ENCODE measurements around the gene HSPG2. TPM values are rescaled to one million over a fixed set of nuclear protein-coding genes. Genes with fewer than 3 reads are reported as not detected.

Gene HSPG2
- total and polyA plus RNA-seq, 2 donors (not counting 1 experiment from before 2014, with no cell fraction given) = 2.0 to 4.5 TPM

DNA sequence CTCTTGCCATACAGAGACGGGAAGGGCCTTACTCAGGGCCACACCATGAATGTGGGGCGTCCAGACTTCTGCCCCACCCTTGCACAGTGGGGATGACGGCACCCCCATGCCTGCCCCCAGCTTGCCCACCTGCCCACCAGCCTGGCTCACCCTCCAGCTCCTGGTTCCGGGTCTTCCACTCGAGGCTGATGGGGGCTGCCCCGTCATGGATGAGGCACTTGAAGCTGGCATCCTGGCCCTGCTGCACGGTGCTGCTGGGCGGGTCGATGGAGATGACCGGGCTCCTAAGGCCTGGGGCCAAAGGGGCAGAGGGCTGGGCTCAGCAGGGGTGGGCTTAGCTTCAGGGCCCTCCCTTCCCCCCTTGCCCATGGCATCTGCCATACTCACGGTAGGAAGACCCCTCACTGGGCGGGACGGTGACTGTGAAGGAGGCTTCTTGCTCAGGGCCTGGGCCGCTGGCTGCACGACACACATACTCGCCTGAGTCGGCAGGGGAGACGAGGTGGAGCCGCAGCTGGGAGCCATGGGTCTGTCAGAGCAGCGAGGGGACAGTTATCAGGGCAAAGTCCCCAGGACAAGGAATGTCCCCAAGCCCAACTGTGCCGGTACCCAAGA lies 95.2 kb downstream of the HSPG2 start:
- H3K27ac Mint-ChIP-seq = no peak overlapping the region
- no peak overlapping the region for H3K4me3 Mint-ChIP-seq
- H2AFZ ChIP-seq (ENCODE audit: insufficient read depth, low read depth, low read length, poor library complexity, severe bottlenecking) = no peak overlapping the region
- intact Hi-C loops (cut with micrococcal nuclease) = no loop called here
- H3K4me3 ChIP-seq (ENCODE audit: control extremely low read depth in 1 of 5, extremely low read depth in 1 of 5, insufficient read depth in 1 of 5, low read depth in 2 of 5, low read length in 4 of 5) = no peak overlapping the region
- no peaks in the 10 kb centered on the region for H3K27me3 Mint-ChIP-seq
- no peak overlapping the region for H3K4me2 ChIP-seq (replicated peaks; ENCODE audit: low read depth, low read length, poor library complexity, severe bottlenecking)
- no peak for TF ChIP-seq EZH2 (IDR thresholded peaks at IDR 0.05; ENCODE audit: borderline replicate concordance, insufficient read depth, low read depth, low read length, poor library complexity, severe bottlenecking)
- no peak for DNase-seq
- POLR2A ChIA-PET = no interaction called here
- no peak overlapping the region for H3K9ac ChIP-seq (ENCODE audit: low read length)
- no peaks in the 10 kb centered on the region for H3K36me3 ChIP-seq (replicated peaks in 1 of 2; ENCODE audit: control extremely low read depth in 1 of 2, control insufficient read depth in 1 of 2, extremely low read depth in 1 of 2, insufficient read depth in 2 of 2, low read length in 1 of 2)
- WGBS (ENCODE audit: insufficient coverage) = 96% methylated on average over 21 of the region's 21 CpGs
- CTCF ChIA-PET = interaction anchor here (0.8 kb wide), 1 partner anchor 98 kb away, joined by 3 read pairs; no protein-coding TSS in a partner anchor
- no peaks in the 10 kb centered on the region for H4K20me1 ChIP-seq (ENCODE audit: control insufficient read depth, insufficient read depth, low read length, poor library complexity, severe bottlenecking)
- H3K79me2 ChIP-seq (ENCODE audit: control insufficient read depth, insufficient read depth, low read length) = no peaks in the 10 kb centered on the region
- H3K9me3 ChIP-seq (ENCODE audit: control extremely low read depth in 1 of 3, control insufficient read depth in 2 of 3, insufficient read depth in 1 of 3, low read length in 2 of 3) = no peaks in the 10 kb centered on the region
- no peaks in the 10 kb centered on the region for H3K27me3 ChIP-seq (replicated peaks in 1 of 4; ENCODE audit: control extremely low read depth in 1 of 4, control insufficient read depth in 3 of 4, insufficient read depth in 4 of 4, low read length in 3 of 4)
- no peaks in the 10 kb centered on the region for H3K9me3 Mint-ChIP-seq (ENCODE audit: insufficient read depth)
- no peak for ATAC-seq (ENCODE audit: low read depth)
- no peaks in the 10 kb centered on the region for H3K4me1 ChIP-seq (ENCODE audit: control insufficient read depth in 2 of 2, insufficient read depth in 2 of 2, low read length in 2 of 2)
- no peak overlapping the region for H3K27ac ChIP-seq (ENCODE audit: low read length in 2 of 2)
- H3K4me1 Mint-ChIP-seq = no peaks in the 10 kb centered on the region

GRCh38 chr1:21840981-21841380 lies 96.1 kb downstream of the HSPG2 start:
- ATAC-seq (ENCODE audit: low read depth) (no peak), DNase-seq (no peak)
- H3K9me3 ChIP-seq (ENCODE audit: control extremely low read depth in 1 of 3, control insufficient read depth in 2 of 3, insufficient read depth in 1 of 3, low read length in 2 of 3) = no peaks in the 10 kb centered on the region
- 95% methylated on average over 12 of the region's 13 CpGs for WGBS (ENCODE audit: insufficient coverage)
- Mint-ChIP-seq H3K4me1 (no peaks in the 10 kb centered on the region), H3K27ac (no peak overlapping the region), H3K4me3 (no peak overlapping the region), H3K9me3 (ENCODE audit: insufficient read depth) (no peaks in the 10 kb centered on the region), H3K27me3 (no peaks in the 10 kb centered on the region)
- H3K79me2 ChIP-seq (ENCODE audit: control insufficient read depth, insufficient read depth, low read length) = no peaks in the 10 kb centered on the region
- no peak overlapping the region for H2AFZ ChIP-seq (ENCODE audit: insufficient read depth, low read depth, low read length, poor library complexity, severe bottlenecking)
- H3K27me3 ChIP-seq (replicated peaks in 1 of 4; ENCODE audit: control extremely low read depth in 1 of 4, control insufficient read depth in 3 of 4, insufficient read depth in 4 of 4, low read length in 3 of 4) = no peaks in the 10 kb centered on the region
- TF ChIP-seq EZH2 (IDR thresholded peaks at IDR 0.05; ENCODE audit: borderline replicate concordance, insufficient read depth, low read depth, low read length, poor library complexity, severe bottlenecking) (no peak), CTCF (IDR thresholded peaks at IDR 0.05) (no peak)
- H3K36me3 ChIP-seq (replicated peaks in 1 of 2; ENCODE audit: control extremely low read depth in 1 of 2, control insufficient read depth in 1 of 2, extremely low read depth in 1 of 2, insufficient read depth in 2 of 2, low read length in 1 of 2) = no peaks in the 10 kb centered on the region
- intact Hi-C loops (cut with micrococcal nuclease) = no loop called here
- POLR2A ChIA-PET = no interaction called here
- CTCF ChIA-PET = interaction anchor here (1.1 kb wide), 1 partner anchor 9 kb away, joined by 3 read pairs; no protein-coding TSS in a partner anchor
- no peak overlapping the region for H3K27ac ChIP-seq (ENCODE audit: low read length in 2 of 2)
- H3K4me2 ChIP-seq (replicated peaks; ENCODE audit: low read depth, low read length, poor library complexity, severe bottlenecking) = no peak overlapping the region
- no peaks in the 10 kb centered on the region for H4K20me1 ChIP-seq (ENCODE audit: control insufficient read depth, insufficient read depth, low read length, poor library complexity, severe bottlenecking)
- no peaks in the 10 kb centered on the region for H3K4me1 ChIP-seq (ENCODE audit: control insufficient read depth in 2 of 2, insufficient read depth in 2 of 2, low read length in 2 of 2)
- H3K9ac ChIP-seq (ENCODE audit: low read length) = no peak overlapping the region
- H3K4me3 ChIP-seq (ENCODE audit: control extremely low read depth in 1 of 5, extremely low read depth in 1 of 5, insufficient read depth in 1 of 5, low read depth in 2 of 5, low read length in 4 of 5) = no peak overlapping the region

Data from B cell (primary cell).